Lung (tissue), 12 donors: ENCODE results near the gene TEP1. TPM values are rescaled to one million over a fixed set of nuclear protein-coding genes. Genes with fewer than 3 reads are reported as not detected.

Experiments
- ATAC-seq: fragments of 200-7000 bp; cut with Tn5 transposase; one replicate; pipeline ENCODE4 v1.9.1; 2020; ENCODE audit warnings: moderate number of reproducible peaks; ENCODE audit not compliant: insufficient read depth, low FRiP score
- DNase-seq, 3 donors: peaks; one replicate each; pipeline ENCODE4 v3.0.0-alpha.2; 2013 to 2017
- H3K27ac ChIP-seq, 2 donors: one replicate each; pipeline ENCODE4 v1.5.1; 2013; ENCODE audit warnings: mild to moderate bottlenecking in 2 of 2, moderate library complexity in 2 of 2, control low read depth in 1 of 2, inconsistent platforms in 1 of 2, low read depth in 1 of 2, low read length in 1 of 2
- H3K27me3 ChIP-seq, 3 donors: one replicate each; pipeline ENCODE4 v1.5.1; 2013; ENCODE audit warnings: low read length in 2 of 3; ENCODE audit not compliant: control insufficient read depth in 3 of 3, insufficient read depth in 3 of 3
- H3K36me3 ChIP-seq, 4 donors: one replicate each; pipeline ENCODE4 v1.5.1; 2013; ENCODE audit warnings: low read length in 4 of 4, mild to moderate bottlenecking in 1 of 4, moderate library complexity in 1 of 4; ENCODE audit not compliant: control insufficient read depth in 4 of 4, insufficient read depth in 4 of 4
- H3K4me1 ChIP-seq, 5 donors: one replicate each; pipeline ENCODE4 v1.5.1; 2013; ENCODE audit warnings: low read length in 5 of 5, mild to moderate bottlenecking in 2 of 5, moderate library complexity in 1 of 5; ENCODE audit not compliant: control insufficient read depth in 5 of 5, insufficient read depth in 5 of 5
- H3K4me3 ChIP-seq: one replicate; pipeline ENCODE4 v1.5.1; 2013; ENCODE audit warnings: mild to moderate bottlenecking, control low read depth, moderate library complexity
- H3K9ac ChIP-seq, 2 donors: one replicate each; pipeline ENCODE4 v1.5.1; 2013; ENCODE audit warnings: low read length in 2 of 2, control low read depth in 1 of 2; ENCODE audit not compliant: insufficient read depth in 1 of 2
- H3K9me3 ChIP-seq, 4 donors: one replicate each; pipeline ENCODE4 v1.5.1; 2013; ENCODE audit warnings: low read length in 3 of 4, mild to moderate bottlenecking in 1 of 4, moderate library complexity in 1 of 4; ENCODE audit not compliant: control insufficient read depth in 4 of 4, insufficient read depth in 3 of 4
- CTCF ChIP-seq: IDR thresholded peaks from 2 replicates; pipeline ENCODE4 v1.5.1; 2012; ENCODE audit warnings: mild to moderate bottlenecking; ENCODE audit errors: control extremely low read depth, extremely low read depth
- WGBS, 2 donors: extraction: QIAGEN DNeasy Blood & Tissue Kit; methylation state at CpG; one replicate each; pipeline ENCODE4 v1.1.7; 2013; 5-methylcytosine and 5-hydroxymethylcytosine counted together
- polyA plus RNA-seq, 2 donors: library from polyadenylated mRNA; stranded (reverse); fragments of 200-250 nt; gene quantifications; one replicate each; pipeline ENCODE4 v1.2.1, GENCODE V29; 2013
- total RNA-seq, 2 donors: library from RNA; depleted of rRNA in 1 of 2; stranded (reverse); fragments of >200 nt in 1 of 2; gene quantifications; one replicate each; pipeline ENCODE4 v1.2.1, GENCODE V29; 2014 to 2021
- donor health status: control.
- donor health status: control.
- donor health status: Bipolar disorder and iron deficiency.
- donor health status: healthy.
- donor health status: DM: yes; HTN: yes; CAD: no.

TEP1 gene
- total and polyA plus RNA-seq, 4 donors: 15.7 to 44.7 (median 22.5) TPM

- Histone ChIP-seq H3K27me3 (no peaks in the 10 kb centered on the region), H3K9me3 (no peaks in the 10 kb centered on the region), H3K36me3 (no peaks in the 10 kb centered on the region), H3K4me3 (no peak overlapping the region), H3K27ac (no peak overlapping the region), H3K9ac (no peak overlapping the region), H3K4me1 (no peaks in the 10 kb centered on the region)
- no peak for TF ChIP-seq CTCF
- WGBS, 2 donors: 47 to 60% methylated on average over 2 of the region's 2 CpGs
- ATAC-seq: no peak
- DNase-seq: no peak
Measured at GRCh38 chr14:20421267-20421666, 8.0 kb upstream of the TEP1 start.

- Histone ChIP-seq H3K4me1 (peaks cover 0 to under 1% (median 0%) of the 10 kb centered on the region in 5 donors), H3K27me3 (no peaks in the 10 kb centered on the region), H3K36me3 (no peaks in the 10 kb centered on the region), H3K9ac (no peak overlapping the region), H3K4me3 (no peak overlapping the region), H3K9me3 (no peaks in the 10 kb centered on the region), H3K27ac (no peak overlapping the region)
- DNase-seq: no peak
- no peak for TF ChIP-seq CTCF
- 75 to 78% methylated on average over 1 of the region's 1 CpG for WGBS, 2 donors
- no peak for ATAC-seq
Measured at GRCh38 chr14:20419419-20419818, 6.1 kb upstream of the TEP1 start.

- H3K9ac ChIP-seq: no peak overlapping the region
- H3K9me3 ChIP-seq: no peaks in the 10 kb centered on the region
- no peaks in the 10 kb centered on the region for H3K27me3 ChIP-seq
- no peak overlapping the region for H3K4me3 ChIP-seq
- no peak for ATAC-seq
- no peak for DNase-seq
- no peak overlapping the region for H3K27ac ChIP-seq
- no peaks in the 10 kb centered on the region for H3K36me3 ChIP-seq
- no peak for TF ChIP-seq CTCF
- H3K4me1 ChIP-seq: peaks cover 0 to 6% (median 5%) of the 10 kb centered on the region in 5 donors
- WGBS, 2 donors: 91 to 92% methylated on average over 2 of the region's 2 CpGs
Measured at GRCh38 chr14:20418501-20418909, 5.2 kb upstream of the TEP1 start.
